ENCODE data around the gene LANCL2.
"Not testable (repeated sequence)": the region's sequence is repeated elsewhere in the genome, so short reads cannot be mapped to it uniquely, and the experiment has no call there.

Gene LANCL2

GRCh38 chr7:55467047-55467593, 102.0 kb downstream of the LANCL2 start:
- no peak for DNase-seq (ENCODE audit: insufficient read length, low spot score)
- FAIRE-seq: no peak

GRCh38 chr7:55468495-55468894, 103.4 kb downstream of the LANCL2 start:
- DNase-seq (ENCODE audit: insufficient read length, low spot score) (no peak), FAIRE-seq (no peak)

- no peak for FAIRE-seq
These were observed 104.1 kb downstream of the LANCL2 start for GRCh38 chr7:55469271-55469681.

GRCh38 chr7:55469721-55470120, 104.6 kb downstream of the LANCL2 start:
- DNase-seq (ENCODE audit: insufficient read length, low spot score): no peak
- no peak for FAIRE-seq

More at GRCh38 chr7:55469271-55469681, 104.1 kb downstream of the LANCL2 start:
- no peak for DNase-seq (ENCODE audit: insufficient read length, low spot score)

- FAIRE-seq (no peak), DNase-seq (ENCODE audit: insufficient read length, low spot score) (no peak)
These were observed 105.1 kb downstream of the LANCL2 start for GRCh38 chr7:55470261-55470660.

- FAIRE-seq: peak; percentile 26
- DNase-seq (ENCODE audit: insufficient read length, low spot score): not testable (repeated sequence)
These were observed 106.5 kb downstream of the LANCL2 start for GRCh38 chr7:55471594-55471993.

- FAIRE-seq: peak; percentile 88
- DNase-seq (ENCODE audit: insufficient read length, low spot score): not testable (repeated sequence)
These were observed 107.3 kb downstream of the LANCL2 start for GRCh38 chr7:55472406-55472805.

- DNase-seq (ENCODE audit: insufficient read length, low spot score): no peak
These were observed 108.0 kb downstream of the LANCL2 start for GRCh38 chr7:55472928-55473725.

GRCh38 chr7:55473932-55474331, 108.8 kb downstream of the LANCL2 start:
- FAIRE-seq (no peak), DNase-seq (ENCODE audit: insufficient read length, low spot score) (no peak)

More at GRCh38 chr7:55472928-55473725, 108.0 kb downstream of the LANCL2 start:
- FAIRE-seq: no peak

- DNase-seq (ENCODE audit: insufficient read length, low spot score): no peak
- no peak for FAIRE-seq
These were observed 110.1 kb downstream of the LANCL2 start for GRCh38 chr7:55474944-55475854.

GRCh38 chr7:55475855-55476803, 111.0 kb downstream of the LANCL2 start:
- FAIRE-seq: no peak
- no peak for DNase-seq (ENCODE audit: insufficient read length, low spot score)

- no peak for FAIRE-seq
These were observed 112.0 kb downstream of the LANCL2 start for GRCh38 chr7:55476852-55477780.

GRCh38 chr7:55477781-55478374, 112.7 kb downstream of the LANCL2 start:
- FAIRE-seq (no peak), DNase-seq (ENCODE audit: insufficient read length, low spot score) (peak; percentile 9)

More at GRCh38 chr7:55476852-55477780, 112.0 kb downstream of the LANCL2 start:
- no peak for DNase-seq (ENCODE audit: insufficient read length, low spot score)

- DNase-seq (ENCODE audit: insufficient read length, low spot score) (no peak), FAIRE-seq (no peak)
These were observed 113.6 kb downstream of the LANCL2 start for GRCh38 chr7:55478700-55479099.

GRCh38 chr7:55481155-55481554, 116.0 kb downstream of the LANCL2 start:
- DNase-seq (ENCODE audit: insufficient read length, low spot score): no peak
- no peak for FAIRE-seq

- DNase-seq (ENCODE audit: insufficient read length, low spot score): no peak
- no peak for FAIRE-seq
These were observed 117.9 kb downstream of the LANCL2 start for GRCh38 chr7:55483046-55483445.

Measured in HTR-8/SVneo (cell line).